Suprapubic skin (tissue), 4 donors: ENCODE data around the gene TCEA2.

Experiments
- CTCF ChIP-seq, 2 donors: fragments of 200-600 bp in 1 of 2; fragments of 450-650 bp in 1 of 2; sonication (generic) in 1 of 2; IDR thresholded peaks; one replicate each; pipeline ENCODE4 v1.5.1; 2016 to 2019; ENCODE audit warnings: antibody characterized with exemption in 2 of 2, mild to moderate bottlenecking in 1 of 2, moderate library complexity in 1 of 2
- EP300 ChIP-seq: sonication (generic); formaldehyde crosslinking; IDR thresholded peaks from one replicate; pipeline ENCODE4 v1.6.1; 2017; ENCODE audit warnings: antibody characterized with exemption
- POLR2A ChIP-seq, 2 donors: fragments of 450-650 bp; IDR thresholded peaks; one replicate each; pipeline ENCODE4 v1.6.1; 2017; ENCODE audit warnings: antibody characterized with exemption in 2 of 2, mild to moderate bottlenecking in 2 of 2, moderate library complexity in 2 of 2
- POLR2AphosphoS5 ChIP-seq, 3 donors: sonication (generic); formaldehyde crosslinking; IDR thresholded peaks; one replicate each; pipeline ENCODE4 v1.6.1; 2017; ENCODE audit warnings: antibody characterized with exemption in 3 of 3

- TF ChIP-seq CTCF (IDR thresholded peaks at IDR 0.05) (no peak), POLR2A (IDR thresholded peaks at IDR 0.05) (no peak), POLR2AphosphoS5 (IDR thresholded peaks at IDR 0.05) (no peak), EP300 (no peak)
Observed at GRCh38 chr20:64105846-64106434, 42.9 kb downstream of the TCEA2 start.
